ENCODE measurements around the gene FAM47B. TPM values are rescaled to one million over a fixed set of nuclear protein-coding genes. Genes with fewer than 3 reads are reported as not detected.

The FAM47B gene
- total and polyA plus RNA-seq, 2 of the 4 experiments (the other 2 are of a cell fraction) = not detected

DNA sequence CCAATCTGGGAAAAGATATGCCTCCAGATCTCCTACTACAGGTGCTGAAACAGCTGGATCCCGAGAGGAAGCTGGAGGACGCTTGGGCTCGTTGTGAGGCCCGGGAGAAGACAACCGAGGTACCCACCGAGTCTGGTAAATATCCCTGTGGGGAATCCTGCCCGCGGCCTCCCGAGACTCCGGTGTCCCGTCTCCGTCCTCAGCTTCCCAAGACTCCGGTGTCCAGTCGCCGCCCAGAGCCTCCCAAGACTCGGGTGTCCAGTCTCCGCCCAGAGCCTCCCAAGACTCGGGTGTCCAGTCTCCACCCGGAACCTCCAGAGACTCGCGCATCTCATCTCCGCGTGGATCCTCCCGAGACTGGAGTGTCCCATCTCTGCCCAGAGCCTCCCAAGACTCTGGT lies 639 bp downstream of the FAM47B start:
- Histone ChIP-seq H2BK120ac (ENCODE audit: low read depth, low read length) (no peak overlapping the region), H4K91ac (ENCODE audit: insufficient read depth, low read depth, low read length) (no peak overlapping the region), H4K5ac (ENCODE audit: low read depth, low read length) (no peak overlapping the region), H3K4ac (ENCODE audit: low read depth, low read length) (no peak overlapping the region), H3K4me3 (ENCODE audit: insufficient read depth, low read depth, low read length) (no peak overlapping the region), H3K36me3 (ENCODE audit: control insufficient read depth, insufficient read depth, low read length) (no peaks in the 10 kb centered on the region), H3K4me1 (ENCODE audit: control insufficient read depth, insufficient read depth, low read length) (no peaks in the 10 kb centered on the region), H2BK15ac (ENCODE audit: low read depth, low read length) (no peak overlapping the region), H2BK5ac (ENCODE audit: low read depth, low read length, poor library complexity, severe bottlenecking) (no peak overlapping the region), H2AK5ac (ENCODE audit: low read depth, low read length) (no peak overlapping the region), H3K9me3 (ENCODE audit: control insufficient read depth, insufficient read depth, low read length) (no peaks in the 10 kb centered on the region), H3K4me2 (ENCODE audit: low read depth, low read length) (no peak overlapping the region), H3K79me1 (ENCODE audit: low read depth in 1 of 2, low read length in 2 of 2) (no peaks in the 10 kb centered on the region), H4K8ac (ENCODE audit: low read depth in 2 of 2, low read length in 2 of 2) (no peak overlapping the region), H3K56ac (ENCODE audit: extremely low read depth, insufficient read depth, low read length) (no peak overlapping the region), H4K20me1 (ENCODE audit: insufficient read depth, low read length) (no peaks in the 10 kb centered on the region), H3K27me3 (ENCODE audit: control insufficient read depth, insufficient read depth, low read length) (no peaks in the 10 kb centered on the region), H2AFZ (replicated peaks; ENCODE audit: low read length, poor library complexity) (no peak overlapping the region), H3K27ac (ENCODE audit: insufficient read depth, low read length) (no peak overlapping the region), H3K18ac (ENCODE audit: low read depth, low read length) (no peak overlapping the region), H3K23ac (ENCODE audit: low read depth, low read length) (no peak overlapping the region), H3K9me1 (ENCODE audit: insufficient read depth, low read length) (no peaks in the 10 kb centered on the region), H2BK20ac (ENCODE audit: low read depth, low read length) (no peak overlapping the region), H3K14ac (replicated peaks; ENCODE audit: low read depth, low read length) (no peak overlapping the region), H2AK9ac (replicated peaks; ENCODE audit: low read depth, low read length, poor library complexity) (no peak overlapping the region), H3K9ac (ENCODE audit: low read depth, low read length) (no peak overlapping the region)
- dilution Hi-C loops (cut with HindIII; ENCODE audit: low sequenced_read_pairs, unreplicated experiment) = no loop called here
- CTCF ChIA-PET = no interaction called here
- BruUV-seq (replicated peaks) = no TSS peak
- ATAC-seq (ENCODE audit: low read depth) = no peak
- in situ Hi-C loops (cut with MboI; ENCODE audit: low sequenced_read_pairs) = no loop called here
- 95% methylated on average over 9 of the region's 24 CpGs; no CpG with 5 or more reads in 1 of the 2 experiments for whole genome bisulfite sequencing, 2 experiments (ENCODE audit: extremely low coverage in 2 of 2, insufficient read length in 1 of 2)
- no peak for DNase-seq
- POLR2A ChIA-PET (ENCODE audit: unreplicated experiment) = no interaction called here
- no peak for TF ChIP-seq NFE2L2 (IDR thresholded peaks at IDR 0.05; ENCODE audit: low read depth, low read length)
- no peak for TF ChIP-seq CEBPB (IDR thresholded peaks at IDR 0.05; ENCODE audit: low read depth, low read length)
- no peak for TF ChIP-seq MAZ (IDR thresholded peaks at IDR 0.05; ENCODE audit: borderline replicate concordance, low read depth, low read length)
- TF ChIP-seq FOS (IDR thresholded peaks at IDR 0.05; ENCODE audit: low read depth, low read length) = no peak
- TF ChIP-seq MXI1 (IDR thresholded peaks at IDR 0.05; ENCODE audit: borderline replicate concordance, low read depth, low read length) = no peak
- TF ChIP-seq CHD1 (IDR thresholded peaks at IDR 0.05; ENCODE audit: low read depth, low read length) = no peak
- TF ChIP-seq BHLHE40 (IDR thresholded peaks at IDR 0.05; ENCODE audit: low read depth, low read length) = no peak
- TF ChIP-seq POLR2A (IDR thresholded peaks at IDR 0.05; ENCODE audit: low read depth, low read length) = no peak
- no peak for TF ChIP-seq RCOR1 (IDR thresholded peaks at IDR 0.05; ENCODE audit: insufficient replicate concordance, low read length)
- TF ChIP-seq SMC3 (IDR thresholded peaks at IDR 0.05; ENCODE audit: low read depth, low read length) = no peak
- TF ChIP-seq, protein P1, sequence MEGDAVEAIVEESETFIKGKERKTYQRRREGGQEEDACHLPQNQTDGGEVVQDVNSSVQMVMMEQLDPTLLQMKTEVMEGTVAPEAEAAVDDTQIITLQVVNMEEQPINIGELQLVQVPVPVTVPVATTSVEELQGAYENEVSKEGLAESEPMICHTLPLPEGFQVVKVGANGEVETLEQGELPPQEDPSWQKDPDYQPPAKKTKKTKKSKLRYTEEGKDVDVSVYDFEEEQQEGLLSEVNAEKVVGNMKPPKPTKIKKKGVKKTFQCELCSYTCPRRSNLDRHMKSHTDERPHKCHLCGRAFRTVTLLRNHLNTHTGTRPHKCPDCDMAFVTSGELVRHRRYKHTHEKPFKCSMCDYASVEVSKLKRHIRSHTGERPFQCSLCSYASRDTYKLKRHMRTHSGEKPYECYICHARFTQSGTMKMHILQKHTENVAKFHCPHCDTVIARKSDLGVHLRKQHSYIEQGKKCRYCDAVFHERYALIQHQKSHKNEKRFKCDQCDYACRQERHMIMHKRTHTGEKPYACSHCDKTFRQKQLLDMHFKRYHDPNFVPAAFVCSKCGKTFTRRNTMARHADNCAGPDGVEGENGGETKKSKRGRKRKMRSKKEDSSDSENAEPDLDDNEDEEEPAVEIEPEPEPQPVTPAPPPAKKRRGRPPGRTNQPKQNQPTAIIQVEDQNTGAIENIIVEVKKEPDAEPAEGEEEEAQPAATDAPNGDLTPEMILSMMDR (conservative IDR thresholded peaks at IDR 0.05; ENCODE audit: low read depth, low read length) = no peak
- no peak for TF ChIP-seq RFX5 (IDR thresholded peaks at IDR 0.05; ENCODE audit: low read depth, low read length)
- TF ChIP-seq, protein P2, sequence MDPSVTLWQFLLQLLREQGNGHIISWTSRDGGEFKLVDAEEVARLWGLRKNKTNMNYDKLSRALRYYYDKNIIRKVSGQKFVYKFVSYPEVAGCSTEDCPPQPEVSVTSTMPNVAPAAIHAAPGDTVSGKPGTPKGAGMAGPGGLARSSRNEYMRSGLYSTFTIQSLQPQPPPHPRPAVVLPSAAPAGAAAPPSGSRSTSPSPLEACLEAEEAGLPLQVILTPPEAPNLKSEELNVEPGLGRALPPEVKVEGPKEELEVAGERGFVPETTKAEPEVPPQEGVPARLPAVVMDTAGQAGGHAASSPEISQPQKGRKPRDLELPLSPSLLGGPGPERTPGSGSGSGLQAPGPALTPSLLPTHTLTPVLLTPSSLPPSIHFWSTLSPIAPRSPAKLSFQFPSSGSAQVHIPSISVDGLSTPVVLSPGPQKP (IDR thresholded peaks at IDR 0.05; ENCODE audit: borderline replicate concordance, low read depth, low read length) = no peak
- no peak for TF ChIP-seq MAFK (IDR thresholded peaks at IDR 0.05; ENCODE audit: low read depth, low read length)
- TF ChIP-seq RAD21 (IDR thresholded peaks at IDR 0.05; ENCODE audit: low read length) = no peak
- TF ChIP-seq, protein P3, sequence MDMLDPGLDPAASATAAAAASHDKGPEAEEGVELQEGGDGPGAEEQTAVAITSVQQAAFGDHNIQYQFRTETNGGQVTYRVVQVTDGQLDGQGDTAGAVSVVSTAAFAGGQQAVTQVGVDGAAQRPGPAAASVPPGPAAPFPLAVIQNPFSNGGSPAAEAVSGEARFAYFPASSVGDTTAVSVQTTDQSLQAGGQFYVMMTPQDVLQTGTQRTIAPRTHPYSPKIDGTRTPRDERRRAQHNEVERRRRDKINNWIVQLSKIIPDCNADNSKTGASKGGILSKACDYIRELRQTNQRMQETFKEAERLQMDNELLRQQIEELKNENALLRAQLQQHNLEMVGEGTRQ (IDR thresholded peaks at IDR 0.05; ENCODE audit: low read depth, low read length) = no peak
- intact Hi-C loops (cut with micrococcal nuclease) = no loop called here

All from IMR-90 (cell line).